Measurements from ENCODE around the gene ERCC2.

The ERCC2 gene

DNA sequence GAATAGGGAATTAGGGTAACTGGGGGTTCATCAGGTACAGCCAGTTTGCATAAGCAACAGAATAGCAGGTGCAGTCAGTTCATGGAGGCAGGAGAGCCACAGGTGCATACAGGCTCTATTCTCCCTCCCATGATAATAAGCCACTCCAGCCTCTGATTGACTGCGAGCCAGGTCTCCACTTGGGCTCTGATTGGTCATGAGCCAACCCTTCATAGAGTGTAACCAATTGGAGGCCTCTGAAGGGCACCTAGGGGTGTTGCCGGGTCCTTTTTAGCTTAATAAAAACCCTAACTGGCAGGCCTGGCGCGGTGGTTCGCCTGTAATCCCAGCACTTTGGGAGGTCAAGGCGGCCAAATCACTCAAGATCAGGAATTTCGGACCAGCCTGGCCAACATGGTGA, 39.0 kb downstream of the ERCC2 start:
- no peaks in the 10 kb centered on the region for H3K36me3 ChIP-seq (ENCODE audit: low read length)
- H3K27ac ChIP-seq (ENCODE audit: low read depth, low read length): no peak overlapping the region
- no peaks in the 10 kb centered on the region for H3K79me2 ChIP-seq (ENCODE audit: insufficient read depth, low read length)
- no peaks in the 10 kb centered on the region for H3F3A ChIP-seq (ENCODE audit: insufficient read depth)
- no peak for TF ChIP-seq EZH2phosphoT487 (conservative IDR thresholded peaks at IDR 0.05; ENCODE audit: low read length)
- TF ChIP-seq, protein P1, sequence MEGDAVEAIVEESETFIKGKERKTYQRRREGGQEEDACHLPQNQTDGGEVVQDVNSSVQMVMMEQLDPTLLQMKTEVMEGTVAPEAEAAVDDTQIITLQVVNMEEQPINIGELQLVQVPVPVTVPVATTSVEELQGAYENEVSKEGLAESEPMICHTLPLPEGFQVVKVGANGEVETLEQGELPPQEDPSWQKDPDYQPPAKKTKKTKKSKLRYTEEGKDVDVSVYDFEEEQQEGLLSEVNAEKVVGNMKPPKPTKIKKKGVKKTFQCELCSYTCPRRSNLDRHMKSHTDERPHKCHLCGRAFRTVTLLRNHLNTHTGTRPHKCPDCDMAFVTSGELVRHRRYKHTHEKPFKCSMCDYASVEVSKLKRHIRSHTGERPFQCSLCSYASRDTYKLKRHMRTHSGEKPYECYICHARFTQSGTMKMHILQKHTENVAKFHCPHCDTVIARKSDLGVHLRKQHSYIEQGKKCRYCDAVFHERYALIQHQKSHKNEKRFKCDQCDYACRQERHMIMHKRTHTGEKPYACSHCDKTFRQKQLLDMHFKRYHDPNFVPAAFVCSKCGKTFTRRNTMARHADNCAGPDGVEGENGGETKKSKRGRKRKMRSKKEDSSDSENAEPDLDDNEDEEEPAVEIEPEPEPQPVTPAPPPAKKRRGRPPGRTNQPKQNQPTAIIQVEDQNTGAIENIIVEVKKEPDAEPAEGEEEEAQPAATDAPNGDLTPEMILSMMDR (IDR thresholded peaks at IDR 0.05; ENCODE audit: insufficient read depth, low read length, poor library complexity, severe bottlenecking): no peak
- no peak overlapping the region for H2AFZ ChIP-seq (ENCODE audit: low read depth, low read length, severe bottlenecking)
- no peaks in the 10 kb centered on the region for H3K9me2 ChIP-seq (replicated peaks; ENCODE audit: insufficient read depth, low read length)
- no peaks in the 10 kb centered on the region for H3K27me3 ChIP-seq (ENCODE audit: low read length)
- no peak overlapping the region for H3K9ac ChIP-seq (ENCODE audit: low read length)
- H4K20me1 ChIP-seq (ENCODE audit: low read depth, low read length): no peaks in the 10 kb centered on the region
- H3K9me3 ChIP-seq (ENCODE audit: insufficient read depth, low read length): no peaks in the 10 kb centered on the region
- H3K4me3 ChIP-seq (ENCODE audit: insufficient read depth, low read length, poor library complexity, severe bottlenecking): no peak overlapping the region
- no peak overlapping the region for H3K4me2 ChIP-seq (ENCODE audit: low read depth, low read length, poor library complexity, severe bottlenecking)

DNA sequence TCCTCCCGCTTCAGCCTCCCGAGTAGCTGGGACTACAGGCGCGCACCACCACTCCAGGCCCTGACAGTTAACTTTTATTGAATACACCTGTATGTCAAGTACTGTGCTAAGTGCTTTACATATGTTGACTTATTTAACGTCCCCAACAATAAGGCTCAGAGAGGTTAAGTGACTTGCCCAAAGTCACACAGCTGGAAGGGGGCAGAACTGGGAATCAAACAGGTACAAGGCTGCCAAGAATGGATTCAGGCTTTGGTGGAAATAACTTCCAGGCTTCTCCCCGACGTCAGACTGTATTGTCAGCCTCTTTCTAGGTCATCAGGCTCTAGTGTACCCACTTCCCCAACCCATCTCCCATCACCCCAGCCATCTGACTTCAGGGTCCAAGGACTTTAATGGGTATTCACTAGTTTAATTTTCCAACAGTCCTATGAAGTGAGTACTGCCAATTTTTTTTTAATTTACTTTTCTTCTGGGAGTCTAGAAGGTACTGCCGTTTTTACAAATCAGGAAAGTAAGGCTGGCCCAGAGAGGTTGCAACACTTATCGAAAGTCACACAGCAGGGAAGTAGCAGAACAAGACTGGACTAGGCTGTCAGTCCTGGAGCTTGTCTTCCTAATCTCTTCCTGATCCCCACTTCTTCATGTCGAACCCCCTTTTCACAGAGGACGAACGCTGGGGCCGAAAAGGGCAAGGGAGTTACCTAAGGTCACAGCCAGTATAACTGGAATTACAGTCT, 42.8 kb downstream of the ERCC2 start:
- H3K79me2 ChIP-seq (ENCODE audit: insufficient read depth, low read length): no peaks in the 10 kb centered on the region
- no peaks in the 10 kb centered on the region for H3F3A ChIP-seq (ENCODE audit: insufficient read depth)
- H3K4me3 ChIP-seq (ENCODE audit: insufficient read depth, low read length, poor library complexity, severe bottlenecking): no peak overlapping the region
- no peaks in the 10 kb centered on the region for H3K9me2 ChIP-seq (replicated peaks; ENCODE audit: insufficient read depth, low read length)
- H3K9ac ChIP-seq (ENCODE audit: low read length): no peak overlapping the region
- H4K20me1 ChIP-seq (ENCODE audit: low read depth, low read length): no peaks in the 10 kb centered on the region
- no peaks in the 10 kb centered on the region for H3K27me3 ChIP-seq (ENCODE audit: low read length)
- no peak overlapping the region for H2AFZ ChIP-seq (ENCODE audit: low read depth, low read length, severe bottlenecking)
- no peak overlapping the region for H3K27ac ChIP-seq (ENCODE audit: low read depth, low read length)
- H3K36me3 ChIP-seq (ENCODE audit: low read length): no peaks in the 10 kb centered on the region
- TF ChIP-seq, protein P1 (IDR thresholded peaks at IDR 0.05; ENCODE audit: insufficient read depth, low read length, poor library complexity, severe bottlenecking): no peak
- no peak for TF ChIP-seq EZH2phosphoT487 (conservative IDR thresholded peaks at IDR 0.05; ENCODE audit: low read length)
- no peak overlapping the region for H3K4me2 ChIP-seq (ENCODE audit: low read depth, low read length, poor library complexity, severe bottlenecking)
- no peaks in the 10 kb centered on the region for H3K9me3 ChIP-seq (ENCODE audit: insufficient read depth, low read length)

DNA sequence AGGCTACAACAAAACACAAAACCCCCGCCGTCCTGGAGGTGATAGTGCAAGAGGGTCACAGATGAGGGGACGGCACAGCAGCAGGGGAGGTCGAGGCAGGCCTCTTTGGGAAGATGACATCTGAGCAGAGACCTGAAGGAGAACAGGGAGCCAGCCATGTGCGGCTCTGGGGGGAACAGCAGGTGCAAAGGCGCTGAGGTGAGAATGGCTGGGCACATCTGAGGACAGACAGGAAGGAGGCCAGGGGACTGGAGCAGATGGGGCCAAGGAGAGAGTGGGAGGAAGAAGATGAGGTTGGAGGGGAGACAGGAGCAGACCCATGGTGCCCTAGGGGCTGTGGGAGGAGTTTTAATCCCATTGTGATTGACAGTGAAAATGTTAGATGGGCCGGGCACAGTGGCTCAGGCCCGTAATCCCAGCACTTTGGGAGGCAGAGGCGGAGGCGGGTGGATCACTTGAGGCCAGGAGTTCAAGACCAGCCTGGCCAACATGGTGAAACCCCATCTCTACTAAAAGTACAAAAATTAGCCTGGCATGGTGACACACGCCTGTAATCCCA, 45.9 kb downstream of the ERCC2 start:
- TF ChIP-seq, protein P1 (IDR thresholded peaks at IDR 0.05; ENCODE audit: insufficient read depth, low read length, poor library complexity, severe bottlenecking): no peak
- TF ChIP-seq EZH2phosphoT487 (conservative IDR thresholded peaks at IDR 0.05; ENCODE audit: low read length): no peak
- Histone ChIP-seq H3F3A (ENCODE audit: insufficient read depth) (no peaks in the 10 kb centered on the region), H2AFZ (ENCODE audit: low read depth, low read length, severe bottlenecking) (no peak overlapping the region), H3K79me2 (ENCODE audit: insufficient read depth, low read length) (no peaks in the 10 kb centered on the region), H3K27ac (ENCODE audit: low read depth, low read length) (no peak overlapping the region), H3K9me3 (ENCODE audit: insufficient read depth, low read length) (no peaks in the 10 kb centered on the region), H3K27me3 (ENCODE audit: low read length) (no peaks in the 10 kb centered on the region), H4K20me1 (ENCODE audit: low read depth, low read length) (no peaks in the 10 kb centered on the region), H3K4me3 (ENCODE audit: insufficient read depth, low read length, poor library complexity, severe bottlenecking) (no peak overlapping the region), H3K9me2 (replicated peaks; ENCODE audit: insufficient read depth, low read length) (no peaks in the 10 kb centered on the region), H3K9ac (ENCODE audit: low read length) (no peak overlapping the region), H3K36me3 (ENCODE audit: low read length) (no peaks in the 10 kb centered on the region), H3K4me2 (ENCODE audit: low read depth, low read length, poor library complexity, severe bottlenecking) (no peak overlapping the region)
